HCT116 (cell line): ENCODE results near the gene FMN1. TPM values are rescaled to one million over a fixed set of nuclear protein-coding genes. Genes with fewer than 3 reads are reported as not detected.

Source experiments
- ATAC-seq: fragments of 200-7000 bp; cut with Tn5 transposase; 2 replicates; pipeline ENCODE4 v1.9.1; 2020; ENCODE audit warnings: mild to moderate bottlenecking, moderate library complexity
- BruUV-seq: library from RNA; stranded (reverse); fragments of 400-500 nt; replicated peaks from 2 replicates; lab custom pipeline; 2021; lab: Mats Ljungman, UMichigan
- CTCF ChIA-PET: fragments of 300-600 bp; sonication (Branson Sonifier 250); formaldehyde crosslinking; loops from one replicate; lab custom pipeline; 2021; ENCODE audit warnings: antibody characterized with exemption; lab: Charles Lee
- POLR2A ChIA-PET: fragments of 300-600, 350-600 bp; sonication (Branson Sonifier 250); formaldehyde crosslinking; loops from one replicate; lab custom pipeline; 2021; ENCODE audit warnings: antibody characterized with exemption; lab: Charles Lee
- RAD21 ChIA-PET, 2 experiments: fragments of 300-600 bp; sonication (Branson Sonifier 250); formaldehyde crosslinking; loops; one replicate each; lab custom pipeline; 2023; ENCODE audit warnings: low total read pairs in 2 of 2; ENCODE audit not compliant: uncharacterized antibody in 2 of 2, unreplicated experiment in 2 of 2, low non-redundant PET in 1 of 2; lab: Charles Lee
- DNase-seq: peaks from one replicate; pipeline ENCODE4 v3.0.0-alpha.2; 2010; ENCODE audit warnings: low read depth, low spot score
- H2AFZ ChIP-seq: fragments of 200-600 bp; shearing (Covaris generic), sonication (generic); 2 replicates; pipeline ENCODE4 v1.6.1; 2017; ENCODE audit warnings: low read depth, mixed run types, mixed read lengths, antibody characterized with exemption, low read length; ENCODE audit not compliant: poor library complexity, severe bottlenecking
- H3K27ac ChIP-seq: 2 replicates; pipeline ENCODE4 v1.5.1; 2012; ENCODE audit warnings: low read depth, low read length
- H3K27me3 ChIP-seq: fragments of 200-600 bp; sonication (generic); 2 replicates; pipeline ENCODE4 v1.6.1; 2016; ENCODE audit warnings: mixed run types, low read length, mixed read lengths; ENCODE audit not compliant: insufficient read depth
- H3K36me3 ChIP-seq, 2 experiments: fragments of 200-500 bp in 1 of 2; fragments of 200-600 bp in 1 of 2; sonication (Bioruptor generic) in 1 of 2; sonication (generic) in 1 of 2; 2 replicates each; pipeline versions ENCODE4 v1.5.1 to v1.6.1; 2014 to 2016; ENCODE audit warnings: low read length in 2 of 2, inconsistent platforms in 1 of 2, mixed read lengths in 1 of 2, mixed run types in 1 of 2; ENCODE audit not compliant: insufficient read depth in 2 of 2, control insufficient read depth in 1 of 2
- H3K4me1 ChIP-seq, 2 experiments: fragments of 200-600 bp in 1 of 2; sonication (generic) in 1 of 2; 2 replicates each; pipeline versions ENCODE4 v1.5.1 to v1.6.1; 2012 to 2017; ENCODE audit warnings: low read length in 2 of 2, inconsistent platforms in 1 of 2, mild to moderate bottlenecking in 1 of 2, mixed read lengths in 1 of 2, mixed run types in 1 of 2, moderate library complexity in 1 of 2; ENCODE audit not compliant: insufficient read depth in 2 of 2, control insufficient read depth in 1 of 2
- H3K4me2 ChIP-seq: fragments of 200-600 bp; sonication (generic); 2 replicates; pipeline ENCODE4 v1.6.1; 2017; ENCODE audit warnings: mixed run types, low read length, mixed read lengths
- H3K4me3 ChIP-seq, 2 experiments: fragments of 200-600 bp in 1 of 2; sonication (generic) in 1 of 2; replicated peaks in 1 of 2; 2 replicates each; pipeline ENCODE4 v1.5.1; 2011 to 2016; ENCODE audit warnings: low read length in 2 of 2, control low read depth in 1 of 2, low read depth in 1 of 2, mild to moderate bottlenecking in 1 of 2, mixed read lengths in 1 of 2, mixed run types in 1 of 2
- H3K79me2 ChIP-seq: fragments of 200-600 bp; sonication (generic); 2 replicates; pipeline ENCODE4 v1.6.1; 2017; ENCODE audit warnings: mild to moderate bottlenecking, mixed run types, low read length, moderate library complexity, mixed read lengths; ENCODE audit not compliant: insufficient read depth
- H3K9ac ChIP-seq: fragments of 200-600 bp; sonication (generic); 2 replicates; pipeline ENCODE4 v1.6.1; 2016; ENCODE audit warnings: low read length, mixed read lengths
- H3K9me2 ChIP-seq: fragments of 200-600 bp; sonication (generic), shearing (Covaris generic); 2 replicates; pipeline ENCODE4 v1.6.1; 2017; ENCODE audit warnings: mixed run types, mild to moderate bottlenecking, moderate library complexity; ENCODE audit not compliant: insufficient read depth
- H3K9me3 ChIP-seq, 2 experiments: fragments of 200-500 bp in 1 of 2; fragments of 200-600 bp in 1 of 2; sonication (Bioruptor generic) in 1 of 2; sonication (generic) in 1 of 2; 2 replicates each; pipeline ENCODE4 v1.6.1; 2014 to 2017; ENCODE audit warnings: low read length in 2 of 2, mixed read lengths in 2 of 2, inconsistent platforms in 1 of 2, low read depth in 1 of 2, mild to moderate bottlenecking in 1 of 2, mixed run types in 1 of 2, moderate library complexity in 1 of 2; ENCODE audit not compliant: control insufficient read depth in 1 of 2, insufficient read depth in 1 of 2
- H4K20me1 ChIP-seq: fragments of 200-600 bp; sonication (generic), shearing (Covaris generic); 2 replicates; pipeline ENCODE4 v1.6.1; 2017; ENCODE audit warnings: mixed run types, mild to moderate bottlenecking, moderate library complexity; ENCODE audit not compliant: insufficient read depth
- CBX3 ChIP-seq: IDR thresholded peaks from 2 replicates; pipeline ENCODE4 v1.6.1; 2012; ENCODE audit warnings: low read depth
- EZH2 ChIP-seq: fragments of 200-600 bp; sonication (generic); IDR thresholded peaks from 2 replicates; pipeline ENCODE4 v1.6.1; 2017; ENCODE audit warnings: antibody characterized with exemption, mixed run types
- RAD21 ChIP-seq: IDR thresholded peaks from 2 replicates; pipeline ENCODE4 v1.6.1; 2012; ENCODE audit warnings: low read depth, mild to moderate bottlenecking
- REST ChIP-seq: IDR thresholded peaks from 2 replicates; pipeline ENCODE4 v1.6.1; 2012; ENCODE audit warnings: low read depth
- SIN3A ChIP-seq: IDR thresholded peaks from 2 replicates; pipeline ENCODE4 v1.6.1; 2012; ENCODE audit warnings: low read depth
- SP1 ChIP-seq: IDR thresholded peaks from 2 replicates; pipeline ENCODE4 v1.6.1; 2012; ENCODE audit warnings: low read depth
- ZFX ChIP-seq: fragments of 450-650 bp; IDR thresholded peaks from 2 replicates; pipeline ENCODE4 v1.6.1; 2017
- intact Hi-C: fragments of 100-400 bp; cut with micrococcal nuclease; formaldehyde crosslinking; loops from 2 replicates; pipeline ENCODE4 v1.10.0; 2022
- total RNA-seq: library from RNA; stranded (reverse); gene quantifications from one replicate; pipeline ENCODE4 v1.2.1, GENCODE V29; 2021; ENCODE audit not compliant: unreplicated experiment

The FMN1 gene
- total RNA-seq, 1 experiment from 2014 or later: 0.39 TPM

GRCh38 chr15:33152502-33153109, 41.9 kb downstream of the FMN1 start (continued):
- TF ChIP-seq REST (no peak), SP1 (no peak), SIN3A (no peak), CBX3 (no peak)

DNA sequence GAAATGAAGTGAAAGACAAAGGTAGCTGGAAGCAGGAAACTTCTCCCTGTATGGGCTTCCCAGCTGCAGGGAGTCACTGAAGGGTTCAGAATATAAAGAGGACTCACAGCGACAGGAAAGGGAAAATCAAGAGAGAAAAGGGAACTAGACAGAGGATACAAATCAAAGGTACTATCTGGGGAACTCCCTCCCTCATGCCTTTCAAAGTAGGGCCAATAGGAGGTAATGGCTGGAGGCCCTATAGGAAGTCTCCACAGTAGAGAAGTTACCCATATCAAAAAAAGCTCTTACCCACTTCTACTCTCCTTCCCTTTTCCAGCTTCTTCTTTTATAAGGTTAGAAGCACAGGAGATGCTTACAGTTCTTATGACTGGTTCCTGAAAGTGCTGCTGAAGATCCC, 43.5 kb downstream of the FMN1 start:
- Histone ChIP-seq H3K9me3 (no peaks in the 10 kb centered on the region), H3K36me3 (no peaks in the 10 kb centered on the region), H2AFZ (no peak overlapping the region), H3K27ac (no peak overlapping the region), H3K79me2 (no peaks in the 10 kb centered on the region), H3K4me2 (no peak overlapping the region), H3K4me3 (no peak overlapping the region), H3K4me1 (no peaks in the 10 kb centered on the region), H3K9ac (no peak overlapping the region)
- RAD21 ChIA-PET: no interaction called here
- BruUV-seq: no TSS peak
- no peak for DNase-seq
- POLR2A ChIA-PET: no interaction called here
- TF ChIP-seq EZH2 (no peak), ZFX (no peak), SP1 (no peak), RAD21 (no peak), REST (no peak), SIN3A (no peak)
- TF ChIP-seq, all 23 proteins: peak for 0
- Histone ChIP-seq H4K20me1 (no peaks in the 10 kb centered on the region), H3K9me2 (no peaks in the 10 kb centered on the region), H3K27me3 (no peaks in the 10 kb centered on the region)
- no peak for ATAC-seq
- intact Hi-C loops: no loop called here
- CTCF ChIA-PET: interaction anchor here (1.2 kb wide), 1 partner anchor 19 kb away, joined by 4 read pairs; no protein-coding TSS in a partner anchor
